ENCODE data around the gene SOX1. TPM values are rescaled to one million over a fixed set of nuclear protein-coding genes. Genes with fewer than 3 reads are reported as not detected.

The SOX1 gene
- total RNA-seq, 2 experiments from 2014 or later = not detected

DNA sequence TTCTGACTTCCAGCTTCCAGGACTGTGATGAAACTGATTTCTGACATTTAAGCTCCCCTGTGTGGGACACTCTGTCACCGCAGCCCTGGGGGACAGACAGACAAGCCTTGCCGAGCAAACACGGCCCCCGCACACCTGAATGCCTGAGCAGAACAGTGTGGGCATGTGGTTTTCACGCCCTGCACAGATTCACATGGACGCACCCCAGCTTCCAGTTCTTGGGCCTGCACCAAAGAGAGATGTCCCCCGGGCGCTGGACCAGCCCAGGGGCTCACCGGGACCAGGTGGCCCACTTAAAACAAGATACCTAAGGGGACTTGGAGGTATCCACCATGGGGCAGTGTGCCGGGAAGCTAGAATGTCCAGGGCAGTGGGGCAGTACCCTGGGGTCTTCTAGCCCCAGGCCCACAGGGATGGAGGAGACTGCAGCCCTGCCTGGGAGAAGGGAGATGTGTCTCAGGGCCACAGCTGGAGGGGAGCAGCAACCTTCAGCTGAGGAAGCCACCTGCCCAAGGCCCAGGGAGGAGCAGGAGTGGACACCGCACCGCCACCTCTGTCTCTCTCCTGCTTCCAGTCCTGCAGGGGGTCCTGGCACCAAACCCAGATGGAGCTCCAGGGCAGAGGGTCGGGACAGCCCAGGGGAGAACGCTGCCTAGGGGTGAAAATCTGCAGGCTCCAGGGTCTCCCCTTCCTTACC is 50.5 kb downstream of the SOX1 start:
- no peaks in the 10 kb centered on the region for H3K36me3 Mint-ChIP-seq
- H3K4me3 Mint-ChIP-seq = no peak overlapping the region
- no peak for DNase-seq
- no peak overlapping the region for H3K27ac Mint-ChIP-seq
- H3K4me1 Mint-ChIP-seq = no peaks in the 10 kb centered on the region
- peaks cover 32% of the 10 kb centered on the region for H3K27me3 Mint-ChIP-seq
- H3K9me3 Mint-ChIP-seq = no peaks in the 10 kb centered on the region

DNA sequence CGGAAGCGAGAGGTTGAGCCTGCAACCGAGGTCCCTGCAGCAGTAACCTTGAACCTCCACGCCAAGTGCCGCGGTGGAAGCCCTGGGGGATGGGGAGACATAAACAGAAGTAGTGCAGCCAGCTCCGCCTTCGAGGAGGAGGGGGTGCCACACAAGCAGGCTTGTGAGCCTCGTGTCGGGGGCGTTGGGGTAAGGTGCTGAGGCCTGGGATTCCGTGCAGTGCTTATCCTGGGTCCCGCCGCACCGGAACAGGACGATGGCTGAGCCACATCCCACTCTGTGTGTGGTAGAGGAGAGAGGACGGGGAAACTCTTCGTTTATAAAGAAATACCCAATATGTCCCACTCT is 51.0 kb downstream of the SOX1 start:
- Mint-ChIP-seq H3K27me3 (peaks cover 27% of the 10 kb centered on the region), H3K4me3 (no peak overlapping the region), H3K4me1 (no peaks in the 10 kb centered on the region), H3K27ac (no peak overlapping the region), H3K36me3 (no peaks in the 10 kb centered on the region), H3K9me3 (no peaks in the 10 kb centered on the region)
- no peak for DNase-seq

DNA sequence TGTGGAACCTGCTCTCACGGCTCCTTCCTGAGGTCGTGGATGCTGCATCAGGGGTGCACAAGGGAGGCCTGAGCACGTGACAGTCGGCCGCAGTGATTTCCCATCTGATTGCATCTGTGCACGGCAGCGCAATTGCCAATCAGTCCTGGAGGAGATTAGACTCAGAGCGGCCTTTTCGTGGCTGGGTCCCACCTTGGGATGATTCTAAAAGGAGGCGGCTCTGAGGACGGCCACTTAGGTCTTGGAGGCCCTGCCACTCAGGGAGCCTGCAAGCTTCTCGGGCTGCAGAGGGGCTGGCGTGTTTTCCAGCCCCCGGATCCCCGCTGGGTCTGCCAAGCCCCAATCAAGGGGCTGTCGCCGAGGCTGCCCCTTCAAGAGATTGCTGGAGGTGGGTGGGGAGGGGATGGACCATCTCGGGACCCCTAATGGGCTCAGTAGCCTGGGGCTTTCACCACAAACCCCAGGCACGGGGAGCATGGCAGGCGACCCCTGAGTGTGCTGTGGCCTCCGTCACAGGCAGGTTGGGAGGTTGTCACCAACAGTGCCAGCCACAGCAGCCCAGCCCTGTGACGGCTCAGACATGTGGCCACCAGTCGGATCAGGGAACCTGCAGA is 51.6 kb downstream of the SOX1 start:
- Mint-ChIP-seq H3K9me3 (no peaks in the 10 kb centered on the region), H3K27ac (no peak overlapping the region), H3K36me3 (no peaks in the 10 kb centered on the region), H3K27me3 (peaks cover 20% of the 10 kb centered on the region), H3K4me1 (no peaks in the 10 kb centered on the region), H3K4me3 (no peak overlapping the region)
- DNase-seq = no peak

DNA sequence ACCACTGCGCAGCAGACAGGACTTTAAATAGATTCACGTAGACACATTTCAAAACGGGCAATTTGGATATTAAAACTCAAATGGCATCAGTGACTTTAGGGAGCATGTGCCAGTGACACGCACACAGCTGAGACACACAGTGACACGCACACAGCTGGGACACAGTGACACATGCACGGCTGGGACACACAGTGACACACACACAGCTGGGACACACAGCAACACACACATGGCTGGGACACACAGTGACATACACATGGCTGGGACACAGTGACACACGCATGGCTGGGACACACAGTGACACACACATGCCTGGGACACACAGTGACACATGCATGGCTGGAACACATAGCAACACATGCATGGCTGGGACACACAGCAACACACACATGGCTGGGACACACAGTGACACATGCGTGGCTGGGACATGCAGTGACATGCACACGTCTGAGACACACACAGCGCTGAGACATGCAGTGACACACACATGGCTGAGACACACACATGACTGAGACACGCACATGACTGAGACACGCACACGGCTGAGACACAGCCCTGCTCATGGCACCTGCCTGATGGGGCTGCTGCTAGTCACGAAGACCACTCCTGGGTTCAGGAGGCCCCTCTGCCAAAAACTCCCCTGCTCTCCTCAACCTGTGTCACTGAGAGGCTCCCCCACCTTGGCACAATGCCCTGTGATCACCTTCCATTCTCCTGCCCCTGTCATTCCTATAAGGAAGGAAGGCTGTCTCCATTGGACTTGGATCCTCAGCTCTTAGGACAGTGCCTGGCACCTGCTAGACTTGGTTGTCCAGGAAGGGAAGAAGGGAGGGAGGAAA is 52.5 kb downstream of the SOX1 start:
- Mint-ChIP-seq H3K36me3 (no peaks in the 10 kb centered on the region), H3K27ac (no peak overlapping the region), H3K4me3 (no peak overlapping the region), H3K27me3 (peaks cover 20% of the 10 kb centered on the region), H3K4me1 (no peaks in the 10 kb centered on the region), H3K9me3 (no peaks in the 10 kb centered on the region)
- DNase-seq = no peak

DNA sequence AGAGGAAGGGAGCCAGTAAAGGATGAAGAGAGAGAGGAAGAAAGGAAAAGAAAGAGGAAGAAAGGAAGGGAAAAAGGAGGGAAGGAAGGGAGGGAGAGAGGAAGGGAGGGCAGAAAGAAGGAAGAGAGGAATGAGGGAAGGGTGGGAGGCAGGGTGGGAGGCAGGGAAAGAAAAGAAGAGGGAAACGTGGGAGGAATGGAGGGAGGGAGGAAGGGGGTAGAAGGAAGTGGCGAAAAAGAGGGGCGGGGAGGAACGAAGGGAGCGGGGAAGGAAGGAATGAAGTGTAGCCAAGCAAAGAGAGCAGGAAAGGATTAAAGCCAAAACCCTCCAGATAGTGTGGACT is 53.1 kb downstream of the SOX1 start:
- peaks cover 17% of the 10 kb centered on the region for H3K27me3 Mint-ChIP-seq
- no peak overlapping the region for H3K27ac Mint-ChIP-seq
- no peak for DNase-seq
- no peaks in the 10 kb centered on the region for H3K36me3 Mint-ChIP-seq
- H3K4me3 Mint-ChIP-seq = no peak overlapping the region
- H3K4me1 Mint-ChIP-seq = no peaks in the 10 kb centered on the region
- H3K9me3 Mint-ChIP-seq = no peaks in the 10 kb centered on the region
